ENCODE measurements around the gene SH3TC2.

- TF ChIP-seq CTCF (optimal IDR thresholded peaks at IDR 0.05 in 1 of 3, IDR thresholded peaks at IDR 0.05 in 1 of 3, conservative IDR thresholded peaks at IDR 0.05 in 1 of 3; ENCODE audit: extremely low read depth in 1 of 3, insufficient read depth in 2 of 3, low read length in 3 of 3) (no peak), EZH2 (IDR thresholded peaks at IDR 0.05; ENCODE audit: low read length) (no peak)
Observed at GRCh38 chr5:148963664-148964063, 99.2 kb downstream of the SH3TC2 start.

Data from keratinocyte (primary cell).